GM12878 (cell line): ENCODE data around the gene MAD1L1. TPM values are rescaled to one million over a fixed set of nuclear protein-coding genes. Genes with fewer than 3 reads are reported as not detected.

Experiments used
- ATAC-seq: fragments of 200-7000 bp; cut with Tn5 transposase; 3 replicates; pipeline ENCODE4 v1.9.1; 2020; ENCODE audit warnings: mild to moderate bottlenecking, moderate library complexity
- BruUV-seq: library from RNA; stranded (reverse); fragments of 400-500 nt; replicated peaks from 2 replicates; lab custom pipeline; 2021; lab: Mats Ljungman, UMichigan
- CTCF ChIA-PET: fragments of 300-600 bp; sonication (Branson Sonifier 250); formaldehyde crosslinking; extraction: SDS; loops from one replicate; lab custom pipeline; 2021; ENCODE audit warnings: inconsistent platforms; lab: Yijun Ruan, JAX
- POLR2A ChIA-PET: fragments of 350-600 bp; formaldehyde crosslinking; extraction: SDS; loops from one replicate; lab custom pipeline; 2021; ENCODE audit warnings: inconsistent platforms; lab: Charles Lee
- RAD21 ChIA-PET: fragments of 300-600 bp; sonication (Branson Sonifier 250); formaldehyde crosslinking; loops from one replicate; lab custom pipeline; 2023; ENCODE audit warnings: antibody characterized with exemption; ENCODE audit not compliant: unreplicated experiment; lab: Charles Lee
- SMC1A ChIA-PET: fragments of 300-600 bp; sonication (Branson Sonifier 250); formaldehyde crosslinking; loops from one replicate; lab custom pipeline; 2023; ENCODE audit not compliant: unreplicated experiment, uncharacterized antibody; lab: Charles Lee
- DNase-seq: peaks from one replicate; pipeline ENCODE4 v3.0.0-alpha.2; 2011; ENCODE audit warnings: low read depth, low spot score
- FAIRE-seq: peaks from 3 replicates; lab custom pipeline; 2011; peaks lifted over from hg19 to GRCh38; lab: Jason Lieb, UNC
- H2AFZ ChIP-seq: 2 replicates; pipeline ENCODE4 v1.6.0; 2011; ENCODE audit warnings: low read depth, low read length, control low read depth; ENCODE audit not compliant: control insufficient read depth
- H3K27ac ChIP-seq: 2 replicates; pipeline ENCODE4 v1.5.1; 2011; ENCODE audit warnings: control low read depth; ENCODE audit not compliant: control insufficient read depth, insufficient read depth
- H3K27me3 ChIP-seq, 2 experiments: replicated peaks in 1 of 2; 2 replicates each; pipeline versions ENCODE4 v1.6.0 to v1.6.1; 2011; ENCODE audit warnings: low read length in 1 of 2; ENCODE audit not compliant: control insufficient read depth in 2 of 2, insufficient read depth in 2 of 2
- H3K36me3 ChIP-seq, 2 experiments: 2 replicates each; pipeline ENCODE4 v1.5.1; 2011; ENCODE audit warnings: low read length in 1 of 2; ENCODE audit not compliant: control insufficient read depth in 2 of 2, insufficient read depth in 2 of 2
- H3K4me1 ChIP-seq: 2 replicates; pipeline ENCODE4 v1.6.1; 2011; ENCODE audit warnings: mild to moderate bottlenecking, low read length, moderate library complexity, mixed read lengths; ENCODE audit not compliant: control insufficient read depth, insufficient read depth
- H3K4me2 ChIP-seq: 2 replicates; pipeline ENCODE4 v1.6.0; 2011; ENCODE audit warnings: control low read depth; ENCODE audit not compliant: control insufficient read depth, insufficient read depth
- H3K4me3 ChIP-seq: fragments of 200-600 bp; sonication (generic); 2 replicates; pipeline ENCODE4 v1.5.1; 2016
- H3K79me2 ChIP-seq: 2 replicates; pipeline ENCODE4 v1.6.0; 2011; ENCODE audit warnings: low read length; ENCODE audit not compliant: control insufficient read depth, insufficient read depth
- H3K9ac ChIP-seq: 2 replicates; pipeline ENCODE4 v1.8.0; 2011; ENCODE audit warnings: low read length, control low read depth, mixed read lengths; ENCODE audit not compliant: control insufficient read depth, insufficient read depth
- H3K9me3 ChIP-seq: replicated peaks from 3 replicates; pipeline ENCODE4 v1.5.1; 2011; ENCODE audit warnings: mild to moderate bottlenecking, low read length; ENCODE audit not compliant: control insufficient read depth, insufficient read depth
- H4K20me1 ChIP-seq: 2 replicates; pipeline ENCODE4 v1.6.0; 2011; ENCODE audit not compliant: control insufficient read depth, insufficient read depth
- SP1 ChIP-seq: IDR thresholded peaks from one replicate; pipeline ENCODE4 v1.6.1; 2011; ENCODE audit warnings: low read depth, low read length
- SPI1 ChIP-seq: IDR thresholded peaks from 2 replicates; pipeline ENCODE4 v1.6.1; 2011; ENCODE audit warnings: low read depth, mild to moderate bottlenecking, low read length, moderate library complexity, borderline replicate concordance; ENCODE audit not compliant: insufficient read depth
- WGBS: methylation state at CpG from one replicate; pipeline ENCODE4 v1.1.6; 2016; ENCODE audit warnings: low lambda C conversion rate; ENCODE audit not compliant: insufficient replicate concordance, insufficient coverage; ENCODE audit errors: missing lambda C conversion rate; 5-methylcytosine and 5-hydroxymethylcytosine counted together
- in situ Hi-C: fragments of 300-500 bp; cut with MboI; formaldehyde crosslinking; loops from 9 replicates; pipeline ENCODE4 v1.14.3; 2018; ENCODE audit warnings: mixed read lengths
- intact Hi-C: fragments of 100-400 bp; cut with micrococcal nuclease; formaldehyde crosslinking; loops from one replicate; pipeline ENCODE4 v1.14.2; 2022; ENCODE audit not compliant: unreplicated experiment
- polyA plus RNA-seq, 11 experiments: library from polyadenylated mRNA; depleted of rRNA in 4 of 11; unstranded in 6 of 11; stranded (reverse) in 5 of 11; fragments of >200 nt; fragmentation: Nextera tagmentation in 4 of 11; fragmentation: Illumina TruSeq in 1 of 11; extraction: Ambion mirVana in 4 of 11; extraction: Trizol in 1 of 11; gene quantifications; 1 replicate in 1 of 11; 2 replicates in 10 of 11; pipeline versions ENCODE4 v1.2.1 to v1.2.3, GENCODE V29; 2011 to 2016; ENCODE audit warnings: inconsistent platforms in 2 of 11, missing spikeins in 2 of 11, low read depth in 1 of 11
- total RNA-seq, 4 experiments: library from RNA; depleted of rRNA in 3 of 4; stranded (reverse); fragments of >200 nt in 3 of 4; fragmentation: Illumina TruSeq in 1 of 4; extraction: Trizol in 1 of 4; gene quantifications; 2 replicates each; pipeline versions ENCODE4 v1.2.1 to v1.2.3, GENCODE V29; 2013 to 2021
- TF ChIP-seq, protein P1 (sequence below): fragments of 450-650 bp; IDR thresholded peaks from 2 replicates; pipeline ENCODE4 v1.6.1; 2016; ENCODE audit warnings: mild to moderate bottlenecking
- TF ChIP-seq, protein P2 (sequence below): fragments of 450-650 bp; IDR thresholded peaks from 2 replicates; pipeline ENCODE4 v1.6.1; 2017; ENCODE audit warnings: mild to moderate bottlenecking, moderate library complexity

Gene MAD1L1
- total and polyA plus RNA-seq, 10 of the 15 experiments (the other 5 are each of a cell fraction or from before 2014, with no cell fraction given) = 2.2 to 76.8 (median 38.3) TPM

DNA sequence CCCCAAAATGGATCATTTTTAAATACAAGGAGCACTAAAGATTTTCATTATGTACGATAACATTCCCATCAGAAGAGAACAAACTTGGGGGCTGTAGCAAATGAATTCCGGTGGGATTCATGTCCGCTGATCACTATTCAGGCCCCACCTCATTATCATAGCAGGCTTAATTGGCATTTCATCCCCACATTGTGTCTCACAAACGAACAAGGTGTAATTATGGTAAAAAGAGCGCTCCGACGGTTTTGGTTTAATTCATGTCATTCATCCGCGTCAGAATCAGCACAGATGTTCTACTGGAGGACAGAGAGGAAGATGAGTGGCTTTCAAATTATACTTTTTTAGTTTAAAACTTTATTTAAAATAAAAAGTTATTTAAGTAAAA, 124.7 kb downstream of the MAD1L1 start:
- no peak for FAIRE-seq
- intact Hi-C loops = no loop called here

More for the DNA sequence above, 124.7 kb downstream of the MAD1L1 start:
- Histone ChIP-seq H3K4me3 (no peak overlapping the region), H3K9ac (no peak overlapping the region), H3K4me1 (peaks cover 26% of the 10 kb centered on the region), H3K79me2 (0 out of 2 replicates have a peak, but pooled peaks cover 2% of the 10 kb centered on the region), H4K20me1 (no peaks in the 10 kb centered on the region), H3K27ac (no peak overlapping the region), H3K27me3 (no peaks in the 10 kb centered on the region), H3K9me3 (no peaks in the 10 kb centered on the region), H3K36me3 (no peaks in the 10 kb centered on the region; a peak in 2 of 4 replicates), H3K4me2 (no peak overlapping the region), H2AFZ (no peak overlapping the region)
- TF ChIP-seq SPI1 (no peak), SP1 (no peak)
- TF ChIP-seq, protein P1, sequence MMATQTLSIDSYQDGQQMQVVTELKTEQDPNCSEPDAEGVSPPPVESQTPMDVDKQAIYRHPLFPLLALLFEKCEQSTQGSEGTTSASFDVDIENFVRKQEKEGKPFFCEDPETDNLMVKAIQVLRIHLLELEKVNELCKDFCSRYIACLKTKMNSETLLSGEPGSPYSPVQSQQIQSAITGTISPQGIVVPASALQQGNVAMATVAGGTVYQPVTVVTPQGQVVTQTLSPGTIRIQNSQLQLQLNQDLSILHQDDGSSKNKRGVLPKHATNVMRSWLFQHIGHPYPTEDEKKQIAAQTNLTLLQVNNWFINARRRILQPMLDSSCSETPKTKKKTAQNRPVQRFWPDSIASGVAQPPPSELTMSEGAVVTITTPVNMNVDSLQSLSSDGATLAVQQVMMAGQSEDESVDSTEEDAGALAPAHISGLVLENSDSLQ = no peak
- TF ChIP-seq, protein P2, sequence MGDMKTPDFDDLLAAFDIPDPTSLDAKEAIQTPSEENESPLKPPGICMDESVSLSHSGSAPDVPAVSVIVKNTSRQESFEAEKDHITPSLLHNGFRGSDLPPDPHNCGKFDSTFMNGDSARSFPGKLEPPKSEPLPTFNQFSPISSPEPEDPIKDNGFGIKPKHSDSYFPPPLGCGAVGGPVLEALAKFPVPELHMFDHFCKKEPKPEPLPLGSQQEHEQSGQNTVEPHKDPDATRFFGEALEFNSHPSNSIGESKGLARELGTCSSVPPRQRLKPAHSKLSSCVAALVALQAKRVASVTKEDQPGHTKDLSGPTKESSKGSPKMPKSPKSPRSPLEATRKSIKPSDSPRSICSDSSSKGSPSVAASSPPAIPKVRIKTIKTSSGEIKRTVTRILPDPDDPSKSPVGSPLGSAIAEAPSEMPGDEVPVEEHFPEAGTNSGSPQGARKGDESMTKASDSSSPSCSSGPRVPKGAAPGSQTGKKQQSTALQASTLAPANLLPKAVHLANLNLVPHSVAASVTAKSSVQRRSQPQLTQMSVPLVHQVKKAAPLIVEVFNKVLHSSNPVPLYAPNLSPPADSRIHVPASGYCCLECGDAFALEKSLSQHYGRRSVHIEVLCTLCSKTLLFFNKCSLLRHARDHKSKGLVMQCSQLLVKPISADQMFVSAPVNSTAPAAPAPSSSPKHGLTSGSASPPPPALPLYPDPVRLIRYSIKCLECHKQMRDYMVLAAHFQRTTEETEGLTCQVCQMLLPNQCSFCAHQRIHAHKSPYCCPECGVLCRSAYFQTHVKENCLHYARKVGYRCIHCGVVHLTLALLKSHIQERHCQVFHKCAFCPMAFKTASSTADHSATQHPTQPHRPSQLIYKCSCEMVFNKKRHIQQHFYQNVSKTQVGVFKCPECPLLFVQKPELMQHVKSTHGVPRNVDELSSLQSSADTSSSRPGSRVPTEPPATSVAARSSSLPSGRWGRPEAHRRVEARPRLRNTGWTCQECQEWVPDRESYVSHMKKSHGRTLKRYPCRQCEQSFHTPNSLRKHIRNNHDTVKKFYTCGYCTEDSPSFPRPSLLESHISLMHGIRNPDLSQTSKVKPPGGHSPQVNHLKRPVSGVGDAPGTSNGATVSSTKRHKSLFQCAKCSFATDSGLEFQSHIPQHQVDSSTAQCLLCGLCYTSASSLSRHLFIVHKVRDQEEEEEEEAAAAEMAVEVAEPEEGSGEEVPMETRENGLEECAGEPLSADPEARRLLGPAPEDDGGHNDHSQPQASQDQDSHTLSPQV = no peak
- ChIA-PET SMC1A (no interaction called here), CTCF (interaction anchor here (0.8 kb wide), 1 partner anchor 124 kb away, joined by 3 read pairs; the partner anchor contains the start of gene MAD1L1), POLR2A (no interaction called here), RAD21 (no interaction called here)
- ATAC-seq (no peak), DNase-seq (no peak)
- no TSS peak for BruUV-seq
- WGBS = 95% methylated on average over 9 of the region's 9 CpGs
- in situ Hi-C loops = no loop called here
